Loucy (cell line): Measurements from ENCODE around the gene BRAF.
"Not testable (repeated sequence)": the region's sequence is repeated elsewhere in the genome, so short reads cannot be mapped to it uniquely, and the experiment has no call there.

ENCODE experiments used
- EZH2phosphoT487 ChIP-seq: fragments of 200-600 bp; IDR thresholded peaks from 2 replicates; pipeline ENCODE4 v1.6.1; 2018; ENCODE audit warnings: antibody characterized with exemption, mild to moderate bottlenecking, moderate library complexity, borderline replicate concordance
- TF ChIP-seq, protein P1 (sequence below): fragments of 200-600 bp; sonication (generic); conservative IDR thresholded peaks from 2 replicates; pipeline ENCODE4 v1.5.1; 2014; ENCODE audit warnings: mild to moderate bottlenecking, antibody characterized with exemption, low read length

DNA sequence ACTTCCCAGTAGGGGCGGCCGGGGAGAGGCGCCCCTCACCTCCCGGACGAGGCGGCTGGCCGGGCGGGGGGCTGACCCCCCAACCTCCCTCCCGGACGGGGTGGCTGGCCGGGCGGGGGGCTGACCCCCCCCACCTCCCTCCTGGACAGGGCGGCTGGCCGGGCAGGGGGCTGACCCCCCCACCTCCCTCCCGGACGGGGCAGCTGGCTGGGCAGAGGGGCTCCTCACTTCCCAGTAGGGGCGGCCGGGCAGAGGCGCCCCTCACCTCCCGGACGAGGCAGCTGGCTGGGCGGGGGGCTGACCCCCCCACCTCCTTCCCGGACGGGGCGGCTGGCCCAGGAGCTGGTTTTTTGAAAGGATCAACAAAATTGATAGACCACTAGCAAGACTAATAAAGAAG is 161.6 kb downstream of the BRAF start:
- TF ChIP-seq, protein P1, sequence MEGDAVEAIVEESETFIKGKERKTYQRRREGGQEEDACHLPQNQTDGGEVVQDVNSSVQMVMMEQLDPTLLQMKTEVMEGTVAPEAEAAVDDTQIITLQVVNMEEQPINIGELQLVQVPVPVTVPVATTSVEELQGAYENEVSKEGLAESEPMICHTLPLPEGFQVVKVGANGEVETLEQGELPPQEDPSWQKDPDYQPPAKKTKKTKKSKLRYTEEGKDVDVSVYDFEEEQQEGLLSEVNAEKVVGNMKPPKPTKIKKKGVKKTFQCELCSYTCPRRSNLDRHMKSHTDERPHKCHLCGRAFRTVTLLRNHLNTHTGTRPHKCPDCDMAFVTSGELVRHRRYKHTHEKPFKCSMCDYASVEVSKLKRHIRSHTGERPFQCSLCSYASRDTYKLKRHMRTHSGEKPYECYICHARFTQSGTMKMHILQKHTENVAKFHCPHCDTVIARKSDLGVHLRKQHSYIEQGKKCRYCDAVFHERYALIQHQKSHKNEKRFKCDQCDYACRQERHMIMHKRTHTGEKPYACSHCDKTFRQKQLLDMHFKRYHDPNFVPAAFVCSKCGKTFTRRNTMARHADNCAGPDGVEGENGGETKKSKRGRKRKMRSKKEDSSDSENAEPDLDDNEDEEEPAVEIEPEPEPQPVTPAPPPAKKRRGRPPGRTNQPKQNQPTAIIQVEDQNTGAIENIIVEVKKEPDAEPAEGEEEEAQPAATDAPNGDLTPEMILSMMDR, result not testable (repeated sequence)
- not testable (repeated sequence) for TF ChIP-seq EZH2phosphoT487
